Liver (tissue), 9 donors: ENCODE results near the gene ZNF862. TPM values are rescaled to one million over a fixed set of nuclear protein-coding genes. Genes with fewer than 3 reads are reported as not detected.
A peak's percentile ranks its signal among the peaks of the same experiment; 100 is the strongest.

ENCODE experiments used
- DNase-seq: peaks from one replicate; pipeline ENCODE4 v3.0.0-alpha.2; 2017; ENCODE audit warnings: low spot score
- H3K27ac ChIP-seq, 2 donors: one replicate each; pipeline ENCODE4 v1.7.0; 2013; ENCODE audit warnings: inconsistent platforms in 2 of 2, low read length in 2 of 2, control low read depth in 1 of 2, low read depth in 1 of 2, mild to moderate bottlenecking in 1 of 2
- H3K27me3 ChIP-seq, 4 donors: one replicate each; pipeline versions ENCODE4 v1.6.1 to v1.7.0; 2013; ENCODE audit warnings: low read length in 3 of 4, inconsistent platforms in 1 of 4, mild to moderate bottlenecking in 1 of 4, moderate library complexity in 1 of 4; ENCODE audit not compliant: control insufficient read depth in 4 of 4, insufficient read depth in 4 of 4
- H3K36me3 ChIP-seq, 4 donors: one replicate each; pipeline versions ENCODE4 v1.6.1 to v1.7.0; 2013; ENCODE audit warnings: low read length in 3 of 4, mild to moderate bottlenecking in 3 of 4, low read depth in 1 of 4, moderate library complexity in 1 of 4; ENCODE audit not compliant: control insufficient read depth in 4 of 4, insufficient read depth in 3 of 4
- H3K4me1 ChIP-seq, 4 donors: one replicate each; pipeline versions ENCODE4 v1.6.1 to v1.7.0; 2013; ENCODE audit warnings: low read length in 3 of 4, mild to moderate bottlenecking in 3 of 4, moderate library complexity in 1 of 4; ENCODE audit not compliant: control insufficient read depth in 4 of 4, insufficient read depth in 4 of 4
- H3K4me3 ChIP-seq, 3 donors: one replicate each; pipeline versions ENCODE4 v1.6.1 to v1.7.0; 2013; ENCODE audit warnings: low read length in 3 of 3, control low read depth in 1 of 3, low read depth in 1 of 3, mild to moderate bottlenecking in 1 of 3
- H3K9ac ChIP-seq, 2 donors: one replicate each; pipeline ENCODE4 v1.7.0; 2013; ENCODE audit warnings: low read length in 2 of 2, mild to moderate bottlenecking in 2 of 2, moderate library complexity in 2 of 2, control low read depth in 1 of 2, low read depth in 1 of 2
- H3K9me3 ChIP-seq, 4 donors: one replicate each; pipeline versions ENCODE4 v1.6.1 to v1.7.0; 2013; ENCODE audit warnings: low read length in 3 of 4; ENCODE audit not compliant: control insufficient read depth in 4 of 4
- ATF3 ChIP-seq: IDR thresholded peaks from 2 replicates; pipeline ENCODE4 v1.6.1; 2016; ENCODE audit warnings: antibody characterized with exemption
- EGR1 ChIP-seq, 2 donors: IDR thresholded peaks; 2 replicates each; pipeline ENCODE4 v1.6.1; 2016 to 2018; ENCODE audit warnings: antibody characterized with exemption in 2 of 2, low read depth in 2 of 2
- FOXA1 ChIP-seq: IDR thresholded peaks from 2 replicates; pipeline ENCODE4 v1.6.1; 2016; ENCODE audit warnings: antibody characterized with exemption
- FOXA2 ChIP-seq: IDR thresholded peaks from 2 replicates; pipeline ENCODE4 v1.6.1; 2016; ENCODE audit warnings: antibody characterized with exemption
- GABPA ChIP-seq, 2 donors: IDR thresholded peaks in 1 of 2; conservative IDR thresholded peaks in 1 of 2; 2 replicates each; pipeline ENCODE4 v1.6.1; 2016; ENCODE audit warnings: antibody characterized with exemption in 2 of 2, mild to moderate bottlenecking in 1 of 2, moderate library complexity in 1 of 2
- HNF4A ChIP-seq, 2 donors: conservative IDR thresholded peaks; 2 replicates each; pipeline ENCODE4 v1.6.1; 2016; ENCODE audit warnings: antibody characterized with exemption in 2 of 2, mild to moderate bottlenecking in 2 of 2
- HNF4G ChIP-seq: IDR thresholded peaks from 2 replicates; pipeline ENCODE4 v1.6.1; 2016; ENCODE audit warnings: antibody characterized with exemption
- JUND ChIP-seq, 2 donors: IDR thresholded peaks; 2 replicates each; pipeline ENCODE4 v1.6.1; 2016; ENCODE audit warnings: antibody characterized with exemption in 2 of 2
- MAX ChIP-seq: IDR thresholded peaks from 2 replicates; pipeline ENCODE4 v1.6.1; 2016; ENCODE audit warnings: antibody characterized with exemption
- NR2F2 ChIP-seq: IDR thresholded peaks from 2 replicates; pipeline ENCODE4 v1.6.1; 2016; ENCODE audit warnings: antibody characterized with exemption
- RAD21 ChIP-seq, 2 donors: IDR thresholded peaks; 2 replicates each; pipeline ENCODE4 v1.6.1; 2016; ENCODE audit warnings: antibody characterized with exemption in 2 of 2, mild to moderate bottlenecking in 2 of 2
- RXRA ChIP-seq, 2 donors: IDR thresholded peaks; 2 replicates each; pipeline ENCODE4 v1.6.1; 2017 to 2018; ENCODE audit warnings: antibody characterized with exemption in 2 of 2, mild to moderate bottlenecking in 1 of 2
- SP1 ChIP-seq: IDR thresholded peaks from 2 replicates; pipeline ENCODE4 v1.6.1; 2018; ENCODE audit warnings: antibody characterized with exemption, mild to moderate bottlenecking
- TAF1 ChIP-seq: conservative IDR thresholded peaks from 2 replicates; pipeline ENCODE4 v1.6.1; 2016; ENCODE audit warnings: antibody characterized with exemption, mild to moderate bottlenecking
- YY1 ChIP-seq: IDR thresholded peaks from 2 replicates; pipeline ENCODE4 v1.6.1; 2016; ENCODE audit warnings: antibody characterized with exemption, mild to moderate bottlenecking
- ZBTB33 ChIP-seq: IDR thresholded peaks from 2 replicates; pipeline ENCODE4 v1.6.1; 2016; ENCODE audit warnings: antibody characterized with exemption
- WGBS: extraction: QIAGEN DNeasy Blood & Tissue Kit; methylation state at CpG from one replicate; pipeline ENCODE4 v1.1.7; 2013; 5-methylcytosine and 5-hydroxymethylcytosine counted together
- polyA plus RNA-seq, 2 donors: library from polyadenylated mRNA; stranded (reverse) in 1 of 2; unstranded in 1 of 2; fragments of 200-250 nt in 1 of 2; fragments of >200 nt in 1 of 2; fragmentation: Nextera tagmentation in 1 of 2; extraction: Ambion mirVana in 1 of 2; gene quantifications; one replicate each; pipeline versions ENCODE4 v1.2.1 to v1.2.3, GENCODE V29; 2013 to 2015
- total RNA-seq, 2 donors: library from RNA; depleted of rRNA; stranded (reverse); fragments of >200 nt; gene quantifications; one replicate each; pipeline ENCODE4 v1.2.3, GENCODE V29; 2014
- TF ChIP-seq, protein P1 (sequence below): IDR thresholded peaks from 2 replicates; pipeline ENCODE4 v1.6.1; 2016; ENCODE audit warnings: antibody characterized with exemption, mild to moderate bottlenecking
- donor health status: healthy.
- donor health status: healthy.
- donor health status: healthy.
- donor health status: healthy.
- donor health status: healthy.

Gene ZNF862
- total and polyA plus RNA-seq, 4 donors = 1.9 to 9.4 (median 3.8) TPM

DNA sequence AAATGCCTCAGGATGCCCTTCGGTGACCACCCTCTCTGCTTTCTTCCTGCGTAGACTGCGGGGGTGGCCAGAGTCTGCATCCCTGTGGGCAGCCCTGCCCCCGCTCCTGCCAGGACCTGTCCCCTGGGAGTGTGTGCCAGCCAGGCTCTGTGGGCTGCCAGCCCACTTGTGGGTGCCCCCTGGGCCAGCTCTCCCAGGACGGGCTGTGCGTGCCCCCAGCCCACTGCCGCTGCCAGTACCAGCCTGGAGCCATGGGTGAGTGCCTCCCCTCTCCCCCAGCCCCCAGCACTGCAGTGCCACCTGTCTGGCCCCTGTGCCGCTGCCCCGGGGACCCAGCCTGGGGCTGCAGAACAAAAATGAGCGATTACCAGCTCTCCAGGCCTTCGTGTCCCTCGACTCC lies 23.1 kb upstream of the ZNF862 start (continued):
- TF ChIP-seq MAX (no peak), GABPA (IDR thresholded peaks at IDR 0.05 in 1 of 2, conservative IDR thresholded peaks at IDR 0.05 in 1 of 2) (no peak), FOXA2 (no peak), HNF4A (conservative IDR thresholded peaks at IDR 0.05) (no peak), YY1 (no peak), EGR1 (IDR thresholded peaks at IDR 0.05; ENCODE audit: low read depth in 2 of 2) (no peak), TAF1 (no peak), FOXA1 (no peak)

- Histone ChIP-seq H3K27me3 (no peaks in the 10 kb centered on the region), H3K4me3 (no peak overlapping the region), H3K27ac (no peak overlapping the region), H3K9me3 (no peaks in the 10 kb centered on the region), H3K9ac (no peak overlapping the region), H3K4me1 (peaks cover 3 to 11% (median 7%) of the 10 kb centered on the region in 4 donors), H3K36me3 (no peaks in the 10 kb centered on the region)
- DNase-seq = no peak
- TF ChIP-seq GABPA (IDR thresholded peaks at IDR 0.05 in 1 of 2, conservative IDR thresholded peaks at IDR 0.05 in 1 of 2) (no peak), SP1 (peak; percentile 23), MAX (no peak), HNF4G (peak; percentile 21), NR2F2 (peak; percentile 65), RXRA (IDR thresholded peaks at IDR 0.05) (peak; percentile 83 to 84), HNF4A (conservative IDR thresholded peaks at IDR 0.05) (peak; percentile 77 to 88)
- WGBS = 51% methylated on average over 16 of the region's 16 CpGs
These were observed 22.4 kb upstream of the ZNF862 start for GRCh38 chr7:149815661-149816266.

- WGBS = 89% methylated on average over 21 of the region's 21 CpGs
- DNase-seq = no peak
- Histone ChIP-seq H3K4me3 (no peak overlapping the region), H3K27ac (no peak overlapping the region), H3K27me3 (no peaks in the 10 kb centered on the region), H3K36me3 (no peaks in the 10 kb centered on the region), H3K4me1 (peaks cover 3 to 14% (median 7%) of the 10 kb centered on the region in 4 donors), H3K9ac (no peak overlapping the region), H3K9me3 (no peaks in the 10 kb centered on the region)
- TF ChIP-seq HNF4A (conservative IDR thresholded peaks at IDR 0.05) (no peak), FOXA2 (no peak), SP1 (no peak), EGR1 (IDR thresholded peaks at IDR 0.05; ENCODE audit: low read depth in 2 of 2) (no peak)
These were observed 21.9 kb upstream of the ZNF862 start for GRCh38 chr7:149816267-149816751.

- Histone ChIP-seq H3K9me3 (no peaks in the 10 kb centered on the region), H3K4me3 (no peak overlapping the region), H3K9ac (no peak overlapping the region), H3K27me3 (no peaks in the 10 kb centered on the region), H3K4me1 (peaks cover 4 to 19% (median 9%) of the 10 kb centered on the region in 4 donors), H3K27ac (no peak overlapping the region), H3K36me3 (no peaks in the 10 kb centered on the region)
- DNase-seq = no peak
- no peak for TF ChIP-seq TAF1
- TF ChIP-seq, protein P1, sequence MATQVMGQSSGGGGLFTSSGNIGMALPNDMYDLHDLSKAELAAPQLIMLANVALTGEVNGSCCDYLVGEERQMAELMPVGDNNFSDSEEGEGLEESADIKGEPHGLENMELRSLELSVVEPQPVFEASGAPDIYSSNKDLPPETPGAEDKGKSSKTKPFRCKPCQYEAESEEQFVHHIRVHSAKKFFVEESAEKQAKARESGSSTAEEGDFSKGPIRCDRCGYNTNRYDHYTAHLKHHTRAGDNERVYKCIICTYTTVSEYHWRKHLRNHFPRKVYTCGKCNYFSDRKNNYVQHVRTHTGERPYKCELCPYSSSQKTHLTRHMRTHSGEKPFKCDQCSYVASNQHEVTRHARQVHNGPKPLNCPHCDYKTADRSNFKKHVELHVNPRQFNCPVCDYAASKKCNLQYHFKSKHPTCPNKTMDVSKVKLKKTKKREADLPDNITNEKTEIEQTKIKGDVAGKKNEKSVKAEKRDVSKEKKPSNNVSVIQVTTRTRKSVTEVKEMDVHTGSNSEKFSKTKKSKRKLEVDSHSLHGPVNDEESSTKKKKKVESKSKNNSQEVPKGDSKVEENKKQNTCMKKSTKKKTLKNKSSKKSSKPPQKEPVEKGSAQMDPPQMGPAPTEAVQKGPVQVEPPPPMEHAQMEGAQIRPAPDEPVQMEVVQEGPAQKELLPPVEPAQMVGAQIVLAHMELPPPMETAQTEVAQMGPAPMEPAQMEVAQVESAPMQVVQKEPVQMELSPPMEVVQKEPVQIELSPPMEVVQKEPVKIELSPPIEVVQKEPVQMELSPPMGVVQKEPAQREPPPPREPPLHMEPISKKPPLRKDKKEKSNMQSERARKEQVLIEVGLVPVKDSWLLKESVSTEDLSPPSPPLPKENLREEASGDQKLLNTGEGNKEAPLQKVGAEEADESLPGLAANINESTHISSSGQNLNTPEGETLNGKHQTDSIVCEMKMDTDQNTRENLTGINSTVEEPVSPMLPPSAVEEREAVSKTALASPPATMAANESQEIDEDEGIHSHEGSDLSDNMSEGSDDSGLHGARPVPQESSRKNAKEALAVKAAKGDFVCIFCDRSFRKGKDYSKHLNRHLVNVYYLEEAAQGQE = no peak
- TF ChIP-seq ATF3 = no peak
- TF ChIP-seq FOXA1 = no peak
- no peak for TF ChIP-seq RAD21 (IDR thresholded peaks at IDR 0.05)
- no peak for TF ChIP-seq HNF4G
- TF ChIP-seq HNF4A (conservative IDR thresholded peaks at IDR 0.05) = no peak
- no peak for TF ChIP-seq GABPA (IDR thresholded peaks at IDR 0.05 in 1 of 2, conservative IDR thresholded peaks at IDR 0.05 in 1 of 2)
- TF ChIP-seq JUND (IDR thresholded peaks at IDR 0.05) = no peak
- TF ChIP-seq MAX = no peak
- TF ChIP-seq EGR1 (IDR thresholded peaks at IDR 0.05; ENCODE audit: low read depth in 2 of 2) = no peak
- no peak for TF ChIP-seq YY1
- TF ChIP-seq SP1 = no peak
- no peak for TF ChIP-seq RXRA (IDR thresholded peaks at IDR 0.05)
- no peak for TF ChIP-seq ZBTB33
- no peak for TF ChIP-seq NR2F2
- 82% methylated on average over 4 of the region's 4 CpGs for WGBS
These were observed 21.4 kb upstream of the ZNF862 start for GRCh38 chr7:149816794-149817193.
